Kidney epithelial cell (primary cell): Measurements from ENCODE around the gene SLC35F6. TPM values are rescaled to one million over a fixed set of nuclear protein-coding genes. Genes with fewer than 3 reads are reported as not detected.
"Not testable (repeated sequence)": the region's sequence is repeated elsewhere in the genome, so short reads cannot be mapped to it uniquely, and the experiment has no call there.

Experiments used
- DNase-seq: peaks from one replicate; pipeline ENCODE4 v3.0.0-alpha.2; 2010; ENCODE audit warnings: low read depth
- H3K27me3 ChIP-seq: 2 replicates; pipeline ENCODE4 v1.6.0; 2011; ENCODE audit warnings: low read length; ENCODE audit not compliant: control insufficient read depth, insufficient read depth
- H3K36me3 ChIP-seq: 2 replicates; pipeline ENCODE4 v1.5.1; 2011; ENCODE audit warnings: low read length; ENCODE audit not compliant: control insufficient read depth, insufficient read depth
- H3K4me3 ChIP-seq: 2 replicates; pipeline ENCODE4 v1.5.1; 2011; ENCODE audit warnings: low read depth, mild to moderate bottlenecking, control low read depth, low read length
- CTCF ChIP-seq: IDR thresholded peaks from 2 replicates; pipeline ENCODE4 v1.5.1; 2011; ENCODE audit warnings: mild to moderate bottlenecking, moderate library complexity, low read length, control low read depth, inconsistent platforms; ENCODE audit not compliant: insufficient read depth, poor library complexity, severe bottlenecking
- total RNA-seq: library from RNA; depleted of rRNA; stranded (reverse); fragments of >200 nt; gene quantifications from 2 replicates; pipeline ENCODE4 v1.2.3, GENCODE V29; 2015

Gene SLC35F6
- total RNA-seq, 1 donor from 2014 or later: 80.5 TPM

DNA sequence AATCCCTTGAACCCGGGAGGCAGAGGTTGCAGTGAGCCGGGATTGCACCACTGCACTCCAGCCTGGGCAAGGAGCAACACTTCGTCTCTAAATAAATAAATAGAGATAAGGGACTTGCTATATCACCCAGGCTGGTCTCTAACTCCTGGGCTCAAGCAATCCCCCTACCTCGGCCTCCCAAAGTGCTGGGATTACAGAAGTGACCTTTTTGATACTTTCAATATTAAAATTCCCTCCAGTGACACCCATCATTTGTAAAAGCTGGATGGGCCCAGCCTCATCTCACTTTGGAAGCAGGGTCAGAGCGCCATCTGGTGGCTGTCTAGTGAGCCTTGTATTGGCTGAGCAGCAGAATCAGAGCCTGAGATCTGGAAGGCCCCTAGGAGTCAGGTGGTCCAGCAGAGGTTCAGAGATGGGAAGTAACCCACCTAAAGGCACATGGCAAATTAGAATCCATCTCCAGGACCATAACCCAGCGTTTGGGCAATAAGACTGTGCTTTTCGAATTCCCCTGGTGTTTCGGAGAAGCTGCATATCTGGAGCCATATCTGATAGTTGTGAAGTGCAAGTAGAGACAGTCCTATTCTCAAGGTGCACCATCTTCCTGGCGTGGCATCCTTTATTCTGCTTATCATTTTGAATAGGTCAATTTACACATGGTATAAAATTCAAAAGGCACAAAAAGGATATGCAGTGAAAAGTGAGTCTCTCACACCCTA, 18.3 kb upstream of the SLC35F6 start:
- peak; percentile 95 for TF ChIP-seq CTCF
- no peak for DNase-seq
- H3K36me3 ChIP-seq: no peaks in the 10 kb centered on the region
- no peak overlapping the region for H3K4me3 ChIP-seq
- no peaks in the 10 kb centered on the region for H3K27me3 ChIP-seq

GRCh38 chr2:26746934-26747333, 17.1 kb upstream of the SLC35F6 start:
- H3K4me3 ChIP-seq: no peak overlapping the region
- no peak for TF ChIP-seq CTCF
- H3K36me3 ChIP-seq: no peaks in the 10 kb centered on the region
- no peak for DNase-seq
- no peaks in the 10 kb centered on the region for H3K27me3 ChIP-seq

GRCh38 chr2:26749787-26750420, 14.2 kb upstream of the SLC35F6 start:
- H3K27me3 ChIP-seq, H3K36me3 ChIP-seq, DNase-seq, H3K4me3 ChIP-seq: not testable (repeated sequence)

DNA sequence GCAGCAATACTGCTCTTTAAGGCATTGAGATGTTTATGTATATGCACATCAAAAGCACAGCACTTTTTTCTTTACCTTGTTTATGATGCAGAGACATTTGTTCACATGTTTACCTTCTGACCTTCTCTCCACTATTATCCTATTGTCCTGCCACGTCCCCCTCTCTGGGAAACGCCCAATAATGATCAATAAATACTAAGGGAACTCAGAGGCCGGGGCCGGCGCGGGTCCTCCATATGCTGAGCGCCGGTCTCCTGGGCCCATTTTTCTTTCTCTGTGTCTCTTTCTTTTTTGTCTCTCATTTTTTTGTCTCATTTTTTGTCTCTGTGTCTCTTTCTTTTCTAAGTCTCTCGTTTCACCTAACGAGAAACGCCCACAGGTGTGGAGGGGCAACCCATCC, 13.6 kb upstream of the SLC35F6 start:
- not testable (repeated sequence) for DNase-seq, H3K4me3 ChIP-seq, H3K36me3 ChIP-seq, H3K27me3 ChIP-seq

- H3K4me3 ChIP-seq: no peak overlapping the region
- no peak for TF ChIP-seq CTCF
- no peak for DNase-seq
- H3K27me3 ChIP-seq: no peaks in the 10 kb centered on the region
- no peaks in the 10 kb centered on the region for H3K36me3 ChIP-seq
Measured at GRCh38 chr2:26752656-26753055, 11.4 kb upstream of the SLC35F6 start.

DNA sequence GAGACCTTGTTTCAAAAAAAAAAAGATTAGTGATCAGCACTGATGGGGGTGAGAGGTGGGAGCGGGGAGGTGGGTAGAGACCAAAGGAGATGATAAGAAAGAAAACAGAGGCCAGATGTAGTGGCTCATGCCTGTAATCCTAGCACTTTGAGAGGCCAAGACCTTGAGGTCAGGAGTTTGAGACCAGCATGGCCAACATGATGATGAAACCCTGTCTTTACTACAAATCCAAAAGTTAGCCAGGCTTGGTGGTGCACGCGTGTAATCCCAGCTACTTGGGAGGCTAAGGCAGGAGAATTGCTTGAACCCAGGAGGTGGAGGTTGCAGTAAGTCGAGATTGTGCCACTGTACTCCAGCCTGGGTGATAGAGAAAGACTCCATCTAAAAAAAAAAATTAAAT, 9.5 kb upstream of the SLC35F6 start:
- no peak for TF ChIP-seq CTCF
- DNase-seq: no peak
- Histone ChIP-seq H3K36me3 (no peaks in the 10 kb centered on the region), H3K27me3 (no peaks in the 10 kb centered on the region), H3K4me3 (no peak overlapping the region)
